Activated CD4-positive, alpha-beta T cell treated with anti-CD3 and anti-CD28 coated beads, Interleukin-2, amount 50 U/mL, for 16 hours (primary cell): ENCODE measurements around the gene GBE1.
A peak's percentile ranks its signal among the peaks of the same experiment; 100 is the strongest.

ENCODE experiments used
- DNase-seq: peaks from one replicate; pipeline ENCODE4 v3.0.0-alpha.2; 2020

GBE1 gene

GRCh38 chr3:81602781-81603180 lies 158.7 kb downstream of the GBE1 start:
- no peak for DNase-seq

- no peak for DNase-seq
Observed at GRCh38 chr3:81601707-81602305, 159.6 kb downstream of the GBE1 start.

GRCh38 chr3:81592101-81592500 lies 169.3 kb downstream of the GBE1 start:
- DNase-seq = no peak

- DNase-seq = no peak
Observed at GRCh38 chr3:81585937-81586336, 175.5 kb downstream of the GBE1 start.

GRCh38 chr3:81585056-81585455 lies 176.4 kb downstream of the GBE1 start:
- no peak for DNase-seq

- DNase-seq = peak; percentile 27
Observed at GRCh38 chr3:81581966-81582599, 179.4 kb downstream of the GBE1 start.

- no peak for DNase-seq
Observed at GRCh38 chr3:81580355-81580754, 181.1 kb downstream of the GBE1 start.

- DNase-seq = no peak
Observed at GRCh38 chr3:81579744-81580143, 181.7 kb downstream of the GBE1 start.

- no peak for DNase-seq
Observed at GRCh38 chr3:81572201-81572756, 189.2 kb downstream of the GBE1 start.

GRCh38 chr3:81568378-81568777 lies 193.1 kb downstream of the GBE1 start:
- no peak for DNase-seq

GRCh38 chr3:81565041-81565440 lies 196.4 kb downstream of the GBE1 start:
- no peak for DNase-seq

GRCh38 chr3:81558106-81558505 lies 203.3 kb downstream of the GBE1 start:
- no peak for DNase-seq

GRCh38 chr3:81554801-81555200 lies 206.6 kb downstream of the GBE1 start:
- DNase-seq = no peak

- DNase-seq = peak; percentile 18
Observed at GRCh38 chr3:81554388-81554787, 207.1 kb downstream of the GBE1 start.

- DNase-seq = no peak
Observed at GRCh38 chr3:81550415-81550814, 211.0 kb downstream of the GBE1 start.

GRCh38 chr3:81549831-81550230 lies 211.6 kb downstream of the GBE1 start:
- DNase-seq = no peak

- no peak for DNase-seq
Observed at GRCh38 chr3:81549388-81549787, 212.1 kb downstream of the GBE1 start.

GRCh38 chr3:81545572-81545971 lies 215.9 kb downstream of the GBE1 start:
- DNase-seq = no peak

GRCh38 chr3:81544385-81544784 lies 217.1 kb downstream of the GBE1 start:
- no peak for DNase-seq

GRCh38 chr3:81540787-81541186 lies 220.7 kb downstream of the GBE1 start:
- no peak for DNase-seq

GRCh38 chr3:81531846-81532245 lies 229.6 kb downstream of the GBE1 start:
- no peak for DNase-seq

- DNase-seq = no peak
Observed at GRCh38 chr3:81531263-81531662, 230.2 kb downstream of the GBE1 start.

- DNase-seq = no peak
Observed at GRCh38 chr3:81530180-81530939, 231.1 kb downstream of the GBE1 start.

- DNase-seq = no peak
Observed at GRCh38 chr3:81521855-81522254, 239.6 kb downstream of the GBE1 start.
